SK-N-MC (cell line): ENCODE data around the gene MTHFS.
"Not testable (repeated sequence)": the region's sequence is repeated elsewhere in the genome, so short reads cannot be mapped to it uniquely, and the experiment has no call there.

ENCODE experiments used
- DNase-seq: peaks from one replicate; pipeline ENCODE4 v3.0.0-alpha.2; 2011; ENCODE audit warnings: low read depth, low spot score
- H3K27ac ChIP-seq: fragments of 200-600 bp; sonication (generic); 2 replicates; pipeline ENCODE4 v1.5.1; 2016; ENCODE audit warnings: mixed run types
- H3K36me3 ChIP-seq: fragments of 200-600 bp; sonication (generic); 2 replicates; pipeline ENCODE4 v1.6.1; 2017; ENCODE audit warnings: antibody characterized with exemption, low read length, mixed read lengths; ENCODE audit not compliant: insufficient read depth
- H3K4me3 ChIP-seq: fragments of 200-600 bp; sonication (generic); 2 replicates; pipeline ENCODE4 v1.5.1; 2016
- H3K9ac ChIP-seq: fragments of 200-600 bp; sonication (generic); 2 replicates; pipeline ENCODE4 v1.8.0; 2017; ENCODE audit warnings: mixed run types, mixed read lengths; ENCODE audit not compliant: insufficient read length
- H3K9me3 ChIP-seq: fragments of 200-600 bp; sonication (generic); 2 replicates; pipeline ENCODE4 v1.6.1; 2017; ENCODE audit warnings: low read depth, mild to moderate bottlenecking, antibody characterized with exemption, low read length, moderate library complexity, mixed read lengths
- EZH2 ChIP-seq: fragments of 200-600 bp; sonication (generic); IDR thresholded peaks from one replicate; pipeline ENCODE4 v1.6.1; 2017; ENCODE audit warnings: antibody characterized with exemption
- FOXP2 ChIP-seq: optimal IDR thresholded peaks from 2 replicates; pipeline ENCODE3; 2011; ENCODE audit warnings: mild to moderate bottlenecking, moderate library complexity; ENCODE audit not compliant: insufficient read depth; ENCODE audit errors: extremely low read length, control extremely low read depth
- POLR2AphosphoS5 ChIP-seq: IDR thresholded peaks from 2 replicates; pipeline ENCODE4 v1.6.1; 2012; ENCODE audit warnings: mild to moderate bottlenecking, low read depth, low read length, borderline replicate concordance

MTHFS gene

DNA sequence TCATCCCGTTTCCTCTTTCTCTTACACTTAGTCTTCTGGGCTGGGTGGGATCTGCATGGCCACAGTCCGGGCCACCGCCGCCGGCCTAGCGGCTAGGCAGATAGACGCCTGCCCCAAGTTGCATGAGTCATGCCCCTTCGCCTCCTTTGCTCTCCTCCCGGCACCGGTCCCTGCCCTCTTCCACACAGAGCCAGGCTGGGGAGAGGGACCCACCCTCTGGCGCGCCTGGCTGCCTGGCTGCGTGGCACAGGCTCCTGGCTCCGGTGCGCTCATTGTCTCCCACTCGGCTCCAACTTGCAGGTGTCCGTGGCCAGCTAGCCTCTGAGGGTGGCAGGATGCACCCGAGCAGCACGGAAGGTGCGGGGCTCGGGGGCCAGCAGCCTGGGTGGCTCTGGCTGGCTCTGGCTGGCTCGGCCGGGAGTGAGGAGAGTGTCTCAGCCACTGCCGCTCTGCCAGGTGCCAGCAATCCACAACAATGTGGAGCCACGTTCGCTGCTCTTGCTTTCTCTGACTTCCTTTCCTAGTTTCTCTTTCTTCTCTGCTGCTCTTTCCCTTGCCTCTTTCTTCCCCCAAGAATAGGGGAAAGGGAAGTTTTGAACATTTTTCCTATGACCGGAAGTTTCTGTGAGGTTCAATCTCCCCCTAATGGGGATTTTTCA is 22.4 kb upstream of the MTHFS start:
- DNase-seq: no peak
- no peak for TF ChIP-seq POLR2AphosphoS5
- TF ChIP-seq EZH2: no peak
- no peak for TF ChIP-seq FOXP2
- peaks cover 10% of the 10 kb centered on the region; the same call in 1 of the 2 replicates for H3K9me3 ChIP-seq
- no peak overlapping the region for H3K4me3 ChIP-seq
- no peak overlapping the region for H3K9ac ChIP-seq
- H3K36me3 ChIP-seq: peaks cover 13% of the 10 kb centered on the region
- no peak overlapping the region for H3K27ac ChIP-seq

DNA sequence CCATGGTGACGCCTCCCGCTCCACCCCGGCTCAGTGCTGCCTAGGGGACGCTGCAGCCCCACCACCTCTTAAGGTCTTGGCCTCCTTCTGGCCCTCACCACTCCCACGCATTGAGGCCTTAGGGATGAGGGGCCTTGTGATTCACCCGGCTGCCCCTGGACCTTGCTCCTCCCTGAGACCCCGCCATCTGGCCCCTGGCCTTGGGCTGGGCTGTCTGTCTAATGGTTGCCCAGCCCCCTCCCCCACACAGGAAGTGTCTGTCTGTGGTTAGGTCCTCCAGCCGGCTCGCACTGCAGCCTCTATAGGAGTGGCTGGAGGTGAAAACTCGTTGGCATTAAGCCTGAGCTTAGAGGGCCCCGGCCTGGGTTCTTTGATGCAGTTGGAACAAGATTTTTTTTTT is 21.5 kb upstream of the MTHFS start:
- Histone ChIP-seq H3K36me3 (peaks cover 13% of the 10 kb centered on the region), H3K4me3 (no peak overlapping the region), H3K27ac (no peak overlapping the region), H3K9me3 (peaks cover 12% of the 10 kb centered on the region; the same call in 1 of the 2 replicates), H3K9ac (no peak overlapping the region)
- DNase-seq: no peak
- no peak for TF ChIP-seq POLR2AphosphoS5

DNA sequence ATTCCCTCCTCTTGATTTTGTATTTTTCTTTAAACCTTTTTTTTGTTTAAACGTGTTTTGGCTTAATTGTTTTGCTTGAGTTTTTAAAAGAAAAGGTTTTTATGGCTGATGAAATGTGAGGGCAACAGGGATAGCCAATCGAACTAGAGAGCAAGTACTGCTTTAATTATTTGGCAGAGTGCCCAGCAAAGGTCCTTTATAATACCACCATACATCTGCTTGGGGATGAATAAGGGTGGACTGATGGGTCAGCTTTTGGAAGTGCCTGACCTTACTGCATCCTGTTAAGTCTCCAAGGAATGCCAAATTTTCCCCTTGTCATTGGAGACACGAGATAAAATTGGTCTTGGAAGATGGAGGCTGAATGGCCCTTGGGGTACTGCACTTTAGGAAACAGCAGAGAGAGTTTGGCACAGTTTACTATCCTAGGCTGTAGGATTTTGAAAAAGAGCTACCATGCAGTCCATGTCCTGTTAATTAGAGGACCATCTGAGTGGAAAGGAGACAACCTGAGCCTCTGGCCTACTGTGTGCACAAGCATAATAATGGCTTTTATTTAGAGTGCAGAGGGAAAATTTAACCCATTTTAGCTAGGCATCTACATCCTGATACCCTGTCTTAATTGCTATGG is 19.8 kb upstream of the MTHFS start:
- Histone ChIP-seq H3K36me3 (peaks cover 11% of the 10 kb centered on the region), H3K9me3 (peaks cover 13% of the 10 kb centered on the region; the same call in 1 of the 2 replicates), H3K9ac (no peak overlapping the region), H3K4me3 (no peak overlapping the region), H3K27ac (no peak overlapping the region)
- TF ChIP-seq POLR2AphosphoS5 (no peak), FOXP2 (no peak), EZH2 (no peak)
- DNase-seq: no peak

DNA sequence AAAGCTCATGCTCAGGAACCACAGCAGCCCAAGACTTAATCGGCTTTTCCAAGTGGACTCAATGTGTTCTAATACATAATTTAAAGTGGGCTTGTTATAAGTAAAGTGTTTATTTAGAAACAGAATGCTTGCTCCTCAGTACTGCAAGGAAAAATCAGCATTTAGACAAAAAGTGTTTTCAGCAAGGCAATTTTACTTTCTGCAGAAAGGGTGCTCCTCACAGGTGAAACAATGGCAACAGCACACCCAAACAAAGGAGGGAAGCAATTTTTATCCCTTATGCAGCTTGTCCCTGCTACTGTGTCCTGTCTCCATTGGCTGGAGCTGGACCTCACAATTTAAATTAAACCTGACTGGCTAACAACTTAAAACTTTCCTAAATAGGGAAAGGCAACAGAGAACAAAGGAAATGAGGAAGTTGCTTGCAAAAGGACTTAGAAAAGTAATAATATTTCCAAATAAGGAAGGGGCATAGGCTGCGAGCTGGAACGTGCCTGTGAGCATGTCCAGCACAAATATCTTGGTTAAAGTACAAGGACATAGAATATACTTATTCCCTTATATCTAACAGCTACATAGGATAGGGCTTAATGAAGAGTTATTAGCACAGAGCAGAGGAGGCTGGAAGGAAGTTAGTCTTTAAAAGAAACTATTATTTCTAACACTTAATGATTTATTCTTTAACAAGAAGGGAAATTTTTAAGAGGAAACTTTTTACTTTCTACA is 19.1 kb upstream of the MTHFS start:
- H3K27ac ChIP-seq, H3K4me3 ChIP-seq, H3K9ac ChIP-seq, H3K36me3 ChIP-seq, DNase-seq: not testable (repeated sequence)
- H3K9me3 ChIP-seq: peaks cover 13% of the 10 kb centered on the region; the same call in 1 of the 2 replicates

DNA sequence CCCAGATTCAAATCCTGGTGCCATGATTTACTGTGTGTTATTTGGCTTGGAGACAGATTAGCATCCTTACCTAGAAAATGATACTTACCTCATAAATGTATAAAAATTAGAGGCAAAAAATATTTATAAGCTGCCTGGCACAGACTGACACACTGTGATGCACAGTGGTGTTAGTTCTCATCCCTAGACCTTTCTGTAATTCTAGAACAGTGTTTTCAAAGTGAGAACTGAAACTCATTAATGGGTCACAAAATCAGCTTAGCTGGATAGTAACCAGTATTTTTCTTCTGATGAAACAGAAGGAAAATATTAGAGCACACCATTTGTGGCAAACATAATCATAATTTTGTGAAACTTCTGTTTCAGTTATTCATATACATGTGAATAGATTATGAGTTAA is 17.9 kb upstream of the MTHFS start:
- no peak overlapping the region for H3K9ac ChIP-seq
- DNase-seq: no peak
- no peak overlapping the region for H3K4me3 ChIP-seq
- peaks cover 11% of the 10 kb centered on the region; the same call in 1 of the 2 replicates for H3K9me3 ChIP-seq
- no peak for TF ChIP-seq EZH2
- no peak for TF ChIP-seq FOXP2
- TF ChIP-seq POLR2AphosphoS5: no peak
- no peak overlapping the region for H3K27ac ChIP-seq
- H3K36me3 ChIP-seq: peaks cover 3% of the 10 kb centered on the region; the same call in 1 of the 2 replicates

DNA sequence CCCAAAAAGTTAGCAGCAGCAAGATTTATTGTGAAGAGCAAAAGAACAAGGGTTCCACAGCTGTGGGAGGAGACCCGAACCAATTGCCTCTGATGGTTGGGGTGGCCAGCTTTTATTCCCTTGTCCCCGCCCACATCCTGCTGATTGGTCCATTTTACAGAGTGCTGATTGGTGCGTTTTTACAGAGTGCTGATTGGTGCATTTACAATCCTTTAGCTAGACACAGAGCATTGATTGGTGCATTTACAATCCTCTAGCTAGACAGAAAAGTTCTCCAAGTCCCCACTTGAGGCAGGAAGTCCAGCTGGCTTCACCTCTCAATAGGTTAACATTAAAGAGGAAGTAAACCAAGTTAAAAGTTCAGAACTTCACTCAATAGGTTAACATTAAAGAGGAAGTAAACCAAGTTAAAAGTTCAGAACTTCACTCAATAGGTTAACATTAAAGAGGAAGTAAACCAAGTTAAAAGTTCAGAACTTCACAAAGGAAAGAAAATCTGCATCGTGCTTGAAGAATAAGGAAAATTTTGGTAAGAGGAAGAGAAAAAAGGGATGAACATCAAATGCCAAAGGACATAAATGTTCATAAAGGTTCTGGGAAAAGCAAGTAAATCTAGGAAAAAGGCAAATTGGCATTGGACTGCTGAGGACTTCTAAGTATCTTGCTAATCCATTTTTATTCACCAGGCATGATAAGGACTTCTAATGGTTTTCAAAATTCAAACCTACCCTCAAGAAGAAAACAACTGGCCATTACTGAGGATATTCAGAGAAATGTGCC is 12.9 kb upstream of the MTHFS start:
- not testable (repeated sequence) for H3K36me3 ChIP-seq, H3K4me3 ChIP-seq, H3K27ac ChIP-seq, H3K9me3 ChIP-seq, H3K9ac ChIP-seq, DNase-seq

DNA sequence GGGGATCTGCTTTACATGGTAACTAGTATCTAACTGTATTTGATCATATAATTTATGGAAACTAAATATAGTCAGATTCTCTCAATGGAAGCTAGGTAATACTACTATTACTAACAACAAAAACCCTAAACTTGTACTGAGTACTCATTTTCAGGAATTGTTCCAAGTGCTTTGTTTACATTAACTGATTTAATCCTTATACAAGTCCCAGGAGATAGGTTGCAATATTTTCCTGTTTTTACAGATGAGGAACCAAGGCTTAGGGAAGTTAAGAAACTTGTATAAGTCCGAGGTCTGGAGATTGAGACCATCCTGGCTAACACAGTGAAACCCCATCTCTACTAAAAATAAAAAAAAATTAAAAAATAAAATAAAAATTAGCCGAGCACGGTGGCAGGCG is 7.5 kb upstream of the MTHFS start:
- Histone ChIP-seq H3K36me3 (no peaks in the 10 kb centered on the region), H3K9ac (no peak overlapping the region), H3K4me3 (no peak overlapping the region), H3K27ac (no peak overlapping the region), H3K9me3 (no peaks in the 10 kb centered on the region)
- no peak for DNase-seq
- TF ChIP-seq FOXP2 (no peak), POLR2AphosphoS5 (no peak), EZH2 (no peak)

DNA sequence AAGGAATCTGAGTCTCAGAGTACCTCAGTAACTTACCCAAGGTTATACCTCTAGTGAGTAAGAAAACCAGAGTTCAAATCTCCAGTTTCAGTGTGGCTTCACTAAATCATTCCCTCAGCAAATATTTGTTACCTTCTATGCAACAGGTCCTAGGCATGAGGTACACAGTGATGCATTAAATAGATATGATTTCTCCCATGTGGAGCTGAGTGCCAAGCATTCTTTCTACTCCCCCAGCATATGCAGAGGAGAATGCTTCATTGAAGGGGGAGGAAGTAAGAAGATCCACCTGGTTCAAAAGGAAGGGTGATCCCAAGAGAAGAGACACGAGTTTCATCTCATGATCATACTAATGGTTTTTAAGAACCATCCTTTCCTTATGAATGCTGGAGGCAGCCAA is 6.8 kb upstream of the MTHFS start:
- DNase-seq: no peak
- Histone ChIP-seq H3K9ac (no peak overlapping the region), H3K9me3 (no peaks in the 10 kb centered on the region), H3K27ac (no peak overlapping the region), H3K36me3 (no peaks in the 10 kb centered on the region), H3K4me3 (no peak overlapping the region)
- TF ChIP-seq POLR2AphosphoS5 (no peak), FOXP2 (no peak), EZH2 (no peak)

DNA sequence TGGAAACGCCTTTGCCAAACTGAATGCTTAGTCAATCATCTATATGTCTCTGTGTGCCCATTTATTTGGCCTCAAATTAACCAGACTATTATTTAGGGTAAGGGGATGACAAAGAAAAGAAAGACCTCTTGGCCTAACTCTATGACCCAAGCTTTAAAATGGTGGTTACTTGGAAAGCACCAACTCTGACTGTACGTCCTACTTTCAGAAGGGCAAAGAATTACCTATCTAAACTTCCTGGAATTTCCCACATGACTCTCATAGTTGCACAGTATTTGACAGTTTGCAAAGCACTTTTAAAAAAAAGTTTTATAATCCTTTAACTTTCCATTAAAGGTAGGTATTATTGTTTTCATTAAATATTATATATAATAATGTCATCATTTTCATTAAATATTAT is 6.3 kb upstream of the MTHFS start:
- H3K36me3 ChIP-seq: no peaks in the 10 kb centered on the region
- H3K4me3 ChIP-seq: no peak overlapping the region
- no peak overlapping the region for H3K27ac ChIP-seq
- no peak for DNase-seq
- no peaks in the 10 kb centered on the region for H3K9me3 ChIP-seq
- TF ChIP-seq POLR2AphosphoS5 (no peak), EZH2 (no peak), FOXP2 (no peak)
- H3K9ac ChIP-seq: no peak overlapping the region
